Right lobe of liver (tissue), 6 donors: Measurements from ENCODE around the gene ZDHHC3. TPM values are rescaled to one million over a fixed set of nuclear protein-coding genes. Genes with fewer than 3 reads are reported as not detected.

Source experiments
- ATAC-seq, 4 donors: fragments of 200-7000 bp; cut with Tn5 transposase; one replicate each; pipeline ENCODE4 v1.9.1; 2020; ENCODE audit warnings: mild to moderate bottlenecking in 4 of 4, moderate library complexity in 4 of 4
- DNase-seq, 3 donors: peaks; one replicate each; pipeline ENCODE4 v3.0.0-alpha.2; 2020
- H3K27ac ChIP-seq, 3 donors: fragments of 200-600 bp; one replicate each; pipeline ENCODE4 v1.8.0; 2022
- H3K27me3 ChIP-seq, 2 donors: fragments of 200-600 bp; one replicate each; pipeline ENCODE4 v1.8.0; 2022
- H3K36me3 ChIP-seq, 4 donors: fragments of 200-600 bp; sonication (generic) in 1 of 4; one replicate each; pipeline versions ENCODE4 v1.5.1 to v1.8.0; 2017 to 2022; ENCODE audit warnings: control low read depth in 1 of 4
- H3K4me1 ChIP-seq, 4 donors: fragments of 200-600 bp; sonication (generic) in 1 of 4; one replicate each; pipeline versions ENCODE4 v1.5.1 to v1.8.0; 2017 to 2022; ENCODE audit warnings: control low read depth in 1 of 4
- H3K4me3 ChIP-seq, 3 donors: fragments of 200-600 bp; one replicate each; pipeline ENCODE4 v1.8.0; 2022
- H3K9me3 ChIP-seq, 4 donors: fragments of 200-600 bp; sonication (generic) in 1 of 4; one replicate each; pipeline versions ENCODE4 v1.5.1 to v1.8.0; 2017 to 2022; ENCODE audit warnings: control low read depth in 1 of 4
- CTCF ChIP-seq, 4 donors: fragments of 200-600 bp in 3 of 4; fragments of 450-650 bp in 1 of 4; IDR thresholded peaks; one replicate each; pipeline versions ENCODE4 v1.5.1 to v1.8.0; 2016 to 2022; ENCODE audit warnings: antibody characterized with exemption in 4 of 4, mild to moderate bottlenecking in 2 of 4
- POLR2A ChIP-seq: fragments of 450-650 bp; IDR thresholded peaks from one replicate; pipeline ENCODE4 v1.6.1; 2017; ENCODE audit warnings: antibody characterized with exemption, mild to moderate bottlenecking
- WGBS: methylation state at CpG from one replicate; pipeline ENCODE4 v1.1.6; 2018; ENCODE audit warnings: low coverage, low lambda C conversion rate; ENCODE audit not compliant: insufficient coverage; ENCODE audit errors: missing lambda C conversion rate; 5-methylcytosine and 5-hydroxymethylcytosine counted together
- intact Hi-C, 2 donors: fragments of 100-400 bp; cut with DNase I; formaldehyde crosslinking; loops; one replicate each; pipeline versions ENCODE4 v1.11.2 to v1.14.1; 2022
- total RNA-seq, 6 experiments: library from RNA; depleted of rRNA in 2 of 6; stranded (reverse); fragments of >200 nt in 2 of 6; fragmentation: NEBNext Ultra II Directional in 3 of 6; extraction: Animal tissue kit (Norgen Biotek cat#: 25700) in 3 of 6; gene quantifications; one replicate each; pipeline versions ENCODE4 v1.1.0 to v1.2.4, GENCODE V29; 2016 to 2023
- donor health status: DM: no; HTN: yes; CAD: no.
- donor health status: DM: no; HTN: no; CAD: no.
- donor health status: DM: no; HTN: no; CAD: no.
- donor health status: DM: no; HTN: yes; CAD: no.
- donor health status: DM: no; HTN: yes; CAD: no.

Gene ZDHHC3
- total RNA-seq, 6 experiments from 2014 or later = 27.5 to 36.7 (median 32.0) TPM

- WGBS = 81% methylated on average over 3 of the region's 3 CpGs
- Histone ChIP-seq H3K27ac (no peak overlapping the region), H3K27me3 (no peaks in the 10 kb centered on the region), H3K36me3 (peaks cover 0 to 13% (median 0%) of the 10 kb centered on the region in 4 donors), H3K4me1 (no peaks in the 10 kb centered on the region), H3K9me3 (no peaks in the 10 kb centered on the region), H3K4me3 (no peak overlapping the region)
- TF ChIP-seq CTCF (IDR thresholded peaks at IDR 0.05) = no peak
- no peak for TF ChIP-seq POLR2A
- DNase-seq (no peak), ATAC-seq (no peak)
- intact Hi-C loops = no loop called here
Observed at GRCh38 chr3:44960387-44961026, 15.5 kb downstream of the ZDHHC3 start.

GRCh38 chr3:44958386-44958785, 17.6 kb downstream of the ZDHHC3 start:
- TF ChIP-seq CTCF (IDR thresholded peaks at IDR 0.05) (no peak), POLR2A (no peak)
- peaks cover 0 to 4% (median 0%) of the 10 kb centered on the region in 4 donors for H3K4me1 ChIP-seq
- 87% methylated on average over 3 of the region's 7 CpGs for WGBS
- ATAC-seq (no peak), DNase-seq (no peak)
- H3K27ac ChIP-seq = no peak overlapping the region
- H3K36me3 ChIP-seq = peaks cover 0 to 13% (median 0%) of the 10 kb centered on the region in 4 donors
- no peaks in the 10 kb centered on the region for H3K9me3 ChIP-seq
- no peak overlapping the region for H3K4me3 ChIP-seq
- no peaks in the 10 kb centered on the region for H3K27me3 ChIP-seq
- intact Hi-C loops = no loop called here

- TF ChIP-seq CTCF (IDR thresholded peaks at IDR 0.05) = no peak
- no peak for TF ChIP-seq POLR2A
- ATAC-seq (no peak), DNase-seq (no peak)
- Histone ChIP-seq H3K27ac (no peak overlapping the region), H3K4me1 (peaks cover 0 to 4% (median 0%) of the 10 kb centered on the region in 4 donors), H3K4me3 (no peak overlapping the region), H3K27me3 (no peaks in the 10 kb centered on the region), H3K9me3 (no peaks in the 10 kb centered on the region), H3K36me3 (peaks cover 0 to 13% (median 0%) of the 10 kb centered on the region in 4 donors)
- WGBS = 100% methylated on average over 2 of the region's 4 CpGs
- intact Hi-C loops = no loop called here
Observed at GRCh38 chr3:44957986-44958385, 18.0 kb downstream of the ZDHHC3 start.

GRCh38 chr3:44955917-44956316, 20.1 kb downstream of the ZDHHC3 start:
- intact Hi-C loops = no loop called here
- Histone ChIP-seq H3K4me3 (no peak overlapping the region), H3K27ac (no peak overlapping the region), H3K27me3 (no peaks in the 10 kb centered on the region), H3K36me3 (peaks cover 0 to 13% (median 0%) of the 10 kb centered on the region in 4 donors), H3K4me1 (peaks cover 0 to 4% (median 0%) of the 10 kb centered on the region in 4 donors), H3K9me3 (no peaks in the 10 kb centered on the region)
- no peak for ATAC-seq
- no peak for DNase-seq
- TF ChIP-seq POLR2A (no peak), CTCF (IDR thresholded peaks at IDR 0.05) (no peak)
- 100% methylated on average over 1 of the region's 1 CpG for WGBS
